ENCODE data around the gene NKAIN2. TPM values are rescaled to one million over a fixed set of nuclear protein-coding genes. Genes with fewer than 3 reads are reported as not detected.

NKAIN2 gene
- total and polyA plus RNA-seq, 7 donors = under 0.01 to 4.4 (median 0.75) TPM; not detected in 1

DNA sequence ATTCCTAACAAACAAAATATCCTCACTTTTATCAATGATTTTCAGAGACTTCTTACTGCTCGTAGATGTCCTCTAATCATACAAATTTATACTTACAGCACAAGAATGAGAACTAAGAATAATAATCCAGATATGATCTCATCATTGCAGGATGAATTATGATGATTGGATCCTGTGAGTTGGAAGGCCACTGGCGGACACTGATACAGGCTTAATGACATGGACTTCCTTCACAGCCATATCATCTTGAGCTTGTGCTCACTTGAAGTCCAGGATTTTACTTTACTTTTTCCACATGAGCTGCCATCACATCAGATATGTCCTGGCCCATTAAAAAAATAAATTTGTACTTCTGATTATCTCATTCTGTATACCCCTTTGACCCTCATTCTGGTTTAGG is 94.3 kb downstream of the NKAIN2 start:
- WGBS, 2 donors = 85 to 89% methylated on average over 2 of the region's 2 CpGs
- TF ChIP-seq POLR2A (IDR thresholded peaks at IDR 0.05) (no peak), EP300 (IDR thresholded peaks at IDR 0.05) (no peak), POLR2AphosphoS5 (IDR thresholded peaks at IDR 0.05) (no peak)
- TF ChIP-seq, protein P1, sequence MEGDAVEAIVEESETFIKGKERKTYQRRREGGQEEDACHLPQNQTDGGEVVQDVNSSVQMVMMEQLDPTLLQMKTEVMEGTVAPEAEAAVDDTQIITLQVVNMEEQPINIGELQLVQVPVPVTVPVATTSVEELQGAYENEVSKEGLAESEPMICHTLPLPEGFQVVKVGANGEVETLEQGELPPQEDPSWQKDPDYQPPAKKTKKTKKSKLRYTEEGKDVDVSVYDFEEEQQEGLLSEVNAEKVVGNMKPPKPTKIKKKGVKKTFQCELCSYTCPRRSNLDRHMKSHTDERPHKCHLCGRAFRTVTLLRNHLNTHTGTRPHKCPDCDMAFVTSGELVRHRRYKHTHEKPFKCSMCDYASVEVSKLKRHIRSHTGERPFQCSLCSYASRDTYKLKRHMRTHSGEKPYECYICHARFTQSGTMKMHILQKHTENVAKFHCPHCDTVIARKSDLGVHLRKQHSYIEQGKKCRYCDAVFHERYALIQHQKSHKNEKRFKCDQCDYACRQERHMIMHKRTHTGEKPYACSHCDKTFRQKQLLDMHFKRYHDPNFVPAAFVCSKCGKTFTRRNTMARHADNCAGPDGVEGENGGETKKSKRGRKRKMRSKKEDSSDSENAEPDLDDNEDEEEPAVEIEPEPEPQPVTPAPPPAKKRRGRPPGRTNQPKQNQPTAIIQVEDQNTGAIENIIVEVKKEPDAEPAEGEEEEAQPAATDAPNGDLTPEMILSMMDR (IDR thresholded peaks at IDR 0.05) = no peak
- Histone ChIP-seq H3K4me3 (no peak overlapping the region), H3K9me3 (no peaks in the 10 kb centered on the region), H3K4me1 (no peaks in the 10 kb centered on the region), H3K36me3 (no peaks in the 10 kb centered on the region), H3K27ac (no peak overlapping the region), H3K27me3 (no peaks in the 10 kb centered on the region)
- intact Hi-C loops (cut with DNase I) = no loop called here
- DNase-seq = no peak

DNA sequence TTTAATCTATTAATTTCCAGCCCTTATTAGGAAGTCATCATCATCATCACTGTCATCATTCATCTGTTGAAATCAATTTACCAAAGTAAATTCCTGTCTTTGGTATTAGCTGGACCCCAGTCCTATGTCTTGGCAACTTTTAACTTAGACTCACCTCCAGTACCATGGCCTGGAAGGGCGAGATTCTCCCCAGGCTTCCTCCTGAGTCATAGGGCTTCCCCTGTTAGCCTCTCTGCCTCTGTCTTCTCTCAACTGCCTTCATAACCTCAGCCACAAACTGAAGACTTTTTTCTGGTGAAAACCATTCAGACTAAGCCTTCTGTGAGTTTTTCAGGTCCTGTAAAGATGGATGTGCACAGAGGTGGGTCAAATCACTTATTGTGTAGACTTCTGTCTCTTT is 95.0 kb downstream of the NKAIN2 start:
- Histone ChIP-seq H3K27ac (no peak overlapping the region), H3K36me3 (no peaks in the 10 kb centered on the region), H3K4me1 (no peaks in the 10 kb centered on the region), H3K9me3 (no peaks in the 10 kb centered on the region), H3K4me3 (no peak overlapping the region), H3K27me3 (no peaks in the 10 kb centered on the region)
- 46 to 65% methylated on average over 1 of the region's 1 CpG for WGBS, 2 donors
- intact Hi-C loops (cut with DNase I) = no loop called here
- TF ChIP-seq, protein P1 (IDR thresholded peaks at IDR 0.05) = no peak
- no peak for TF ChIP-seq POLR2A (IDR thresholded peaks at IDR 0.05)
- TF ChIP-seq POLR2AphosphoS5 (IDR thresholded peaks at IDR 0.05) = no peak
- TF ChIP-seq EP300 (IDR thresholded peaks at IDR 0.05) = no peak
- no peak for DNase-seq

DNA sequence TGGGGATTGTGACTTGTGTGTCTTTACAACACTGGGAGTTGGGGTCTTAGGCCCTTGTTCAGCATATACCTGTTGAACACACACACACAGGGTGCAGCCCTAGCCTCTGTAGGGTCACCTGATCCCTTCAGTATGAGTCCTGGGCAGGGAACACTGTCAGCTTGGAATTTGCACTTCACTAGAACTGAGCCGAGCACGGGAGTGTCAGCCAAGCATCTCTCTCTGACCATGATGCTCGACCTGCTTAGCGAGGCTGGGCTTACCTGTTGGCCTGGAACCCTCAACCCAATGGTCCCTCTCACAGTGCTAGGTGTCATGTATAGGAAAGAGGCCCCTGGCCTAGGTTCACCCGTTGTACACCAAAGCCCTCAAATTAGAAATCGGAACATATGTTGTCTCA is 96.1 kb downstream of the NKAIN2 start:
- no peak overlapping the region for H3K27ac ChIP-seq
- TF ChIP-seq, protein P1 (IDR thresholded peaks at IDR 0.05) = no peak
- TF ChIP-seq POLR2A (IDR thresholded peaks at IDR 0.05) = no peak
- no peaks in the 10 kb centered on the region for H3K36me3 ChIP-seq
- DNase-seq = no peak
- 79 to 92% methylated on average over 6 of the region's 6 CpGs for WGBS, 2 donors
- H3K4me3 ChIP-seq = no peak overlapping the region
- H3K27me3 ChIP-seq = no peaks in the 10 kb centered on the region
- H3K4me1 ChIP-seq = no peaks in the 10 kb centered on the region
- H3K9me3 ChIP-seq = no peaks in the 10 kb centered on the region
- intact Hi-C loops (cut with DNase I) = no loop called here

DNA sequence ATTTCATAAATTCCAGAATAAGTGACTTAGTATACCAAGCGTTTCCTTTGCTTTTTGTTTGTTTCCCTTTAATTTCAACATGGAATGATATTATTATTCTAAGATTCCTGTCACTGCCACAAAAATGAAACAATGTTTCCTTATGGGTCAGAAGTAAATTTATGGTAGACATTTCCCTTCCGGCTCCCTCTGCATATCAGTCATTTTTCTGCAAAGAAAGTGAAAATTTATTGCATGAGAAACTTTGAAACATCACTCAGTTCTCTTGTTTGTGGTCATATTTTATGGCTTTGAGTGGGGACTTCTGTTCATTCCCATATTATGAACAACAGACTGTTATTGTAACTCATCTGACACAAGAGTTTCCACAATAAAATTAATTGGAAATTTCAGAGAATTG is 97.8 kb downstream of the NKAIN2 start:
- Histone ChIP-seq H3K4me1 (no peaks in the 10 kb centered on the region), H3K9me3 (no peaks in the 10 kb centered on the region), H3K4me3 (no peak overlapping the region), H3K27ac (no peak overlapping the region), H3K27me3 (no peaks in the 10 kb centered on the region), H3K36me3 (no peaks in the 10 kb centered on the region)
- intact Hi-C loops (cut with DNase I) = no loop called here
- no peak for TF ChIP-seq POLR2AphosphoS5 (IDR thresholded peaks at IDR 0.05)
- TF ChIP-seq, protein P1 (IDR thresholded peaks at IDR 0.05) = no peak
- TF ChIP-seq EP300 (IDR thresholded peaks at IDR 0.05) = no peak
- TF ChIP-seq POLR2A (IDR thresholded peaks at IDR 0.05) = no peak
- no peak for DNase-seq
- WGBS, 2 donors = 42 to 49% methylated on average over 2 of the region's 2 CpGs

DNA sequence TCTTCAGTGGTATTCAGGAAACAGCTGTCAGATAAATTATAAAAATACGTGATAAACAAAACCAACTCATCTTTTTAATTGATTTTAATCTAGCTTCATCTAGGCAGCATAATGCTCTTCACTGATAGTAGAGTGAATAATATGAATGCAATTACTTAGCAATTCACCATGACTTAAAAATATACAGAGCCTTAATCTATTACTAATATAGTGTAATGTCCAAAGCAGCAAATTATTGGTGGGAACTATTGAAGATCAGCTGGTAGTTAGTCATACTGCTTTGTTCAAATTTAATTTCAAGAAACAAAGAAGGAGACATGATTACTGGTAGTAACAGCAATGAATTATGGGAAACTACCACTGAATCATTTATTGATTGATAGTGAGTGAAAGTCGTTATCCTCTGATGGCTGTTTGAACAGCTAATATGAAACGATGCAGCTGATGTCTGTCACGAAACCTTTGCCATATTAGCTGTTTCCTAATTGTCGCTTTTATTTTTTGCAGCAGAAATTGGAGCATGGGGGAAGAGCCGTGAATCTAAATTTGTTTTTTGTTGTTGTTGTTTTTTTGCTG is 99.2 kb downstream of the NKAIN2 start:
- intact Hi-C loops (cut with DNase I) = no loop called here
- Histone ChIP-seq H3K27me3 (no peaks in the 10 kb centered on the region), H3K4me3 (no peak overlapping the region), H3K4me1 (no peaks in the 10 kb centered on the region), H3K36me3 (no peaks in the 10 kb centered on the region), H3K27ac (no peak overlapping the region), H3K9me3 (no peaks in the 10 kb centered on the region)
- WGBS, 2 donors = 82 to 89% methylated on average over 6 of the region's 6 CpGs
- TF ChIP-seq POLR2A (IDR thresholded peaks at IDR 0.05) (no peak), POLR2AphosphoS5 (IDR thresholded peaks at IDR 0.05) (no peak), EP300 (IDR thresholded peaks at IDR 0.05) (no peak)
- TF ChIP-seq, protein P1 (IDR thresholded peaks at IDR 0.05) = no peak
- no peak for DNase-seq

Data from sigmoid colon (tissue), 7 donors.